Measurements from ENCODE around the gene PDIA2. TPM values are rescaled to one million over a fixed set of nuclear protein-coding genes. Genes with fewer than 3 reads are reported as not detected.
"Not testable (repeated sequence)": the region's sequence is repeated elsewhere in the genome, so short reads cannot be mapped to it uniquely, and the experiment has no call there.

PDIA2 gene
- total RNA-seq, 1 donor from 2014 or later, result 11.8 TPM

DNA sequence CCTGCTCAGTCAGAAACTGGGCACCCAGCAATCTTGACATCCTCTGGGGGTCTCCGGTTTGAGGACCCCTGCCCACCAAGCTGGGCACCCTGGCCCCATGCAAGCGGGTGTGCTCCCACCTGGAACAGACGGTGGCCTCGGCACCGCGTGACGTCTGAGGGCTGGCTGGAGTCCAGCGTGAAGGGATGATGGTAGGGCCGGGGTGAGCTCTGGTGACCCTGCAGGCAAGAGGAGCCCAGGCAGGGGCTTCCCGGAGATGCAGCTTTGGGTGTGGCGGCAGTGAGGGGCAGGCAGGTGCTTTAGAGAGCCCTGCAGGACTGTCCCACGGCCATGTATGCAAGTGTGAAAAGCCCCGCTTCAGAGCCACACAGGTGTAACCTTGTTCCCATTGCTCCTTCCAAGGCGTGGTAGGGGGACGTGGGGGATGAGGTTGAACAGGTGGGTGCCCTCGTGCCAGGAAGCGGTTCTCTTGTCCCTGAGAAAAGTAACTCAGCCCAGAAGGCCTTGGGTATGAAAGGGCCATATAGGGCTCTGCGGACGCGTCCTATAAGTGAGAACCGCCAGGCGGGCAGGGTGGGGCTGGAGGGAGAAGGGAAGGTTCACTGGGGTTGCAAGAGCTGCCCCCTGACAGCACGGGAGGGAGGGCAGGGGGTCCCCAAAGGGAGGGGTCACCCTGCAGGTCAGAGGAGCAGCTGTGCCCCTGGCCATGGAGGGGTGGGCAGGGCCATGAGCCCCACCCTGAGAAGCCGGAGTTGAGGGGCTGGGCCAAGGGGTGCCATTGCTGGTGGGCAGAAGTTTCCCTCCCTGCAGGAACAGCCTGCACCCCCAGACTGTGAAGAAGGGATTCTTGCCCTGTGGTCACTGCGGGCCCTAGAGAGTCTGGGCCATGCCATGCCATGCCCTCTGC is 16.5 kb upstream of the PDIA2 start:
- H3K36me3 Mint-ChIP-seq (ENCODE audit: unreplicated experiment), result no peaks in the 10 kb centered on the region
- peaks cover 13% of the 10 kb centered on the region for H3K9me3 Mint-ChIP-seq (ENCODE audit: unreplicated experiment)
- H3K27me3 Mint-ChIP-seq (ENCODE audit: unreplicated experiment), result peaks cover 11% of the 10 kb centered on the region
- H3K4me3 Mint-ChIP-seq (ENCODE audit: unreplicated experiment), result no peak overlapping the region
- H3K27ac Mint-ChIP-seq (ENCODE audit: unreplicated experiment), result no peak overlapping the region
- no peaks in the 10 kb centered on the region for H3K4me1 Mint-ChIP-seq (ENCODE audit: low read depth, unreplicated experiment)
- DNase-seq, result no peak
- TF ChIP-seq, protein P1, sequence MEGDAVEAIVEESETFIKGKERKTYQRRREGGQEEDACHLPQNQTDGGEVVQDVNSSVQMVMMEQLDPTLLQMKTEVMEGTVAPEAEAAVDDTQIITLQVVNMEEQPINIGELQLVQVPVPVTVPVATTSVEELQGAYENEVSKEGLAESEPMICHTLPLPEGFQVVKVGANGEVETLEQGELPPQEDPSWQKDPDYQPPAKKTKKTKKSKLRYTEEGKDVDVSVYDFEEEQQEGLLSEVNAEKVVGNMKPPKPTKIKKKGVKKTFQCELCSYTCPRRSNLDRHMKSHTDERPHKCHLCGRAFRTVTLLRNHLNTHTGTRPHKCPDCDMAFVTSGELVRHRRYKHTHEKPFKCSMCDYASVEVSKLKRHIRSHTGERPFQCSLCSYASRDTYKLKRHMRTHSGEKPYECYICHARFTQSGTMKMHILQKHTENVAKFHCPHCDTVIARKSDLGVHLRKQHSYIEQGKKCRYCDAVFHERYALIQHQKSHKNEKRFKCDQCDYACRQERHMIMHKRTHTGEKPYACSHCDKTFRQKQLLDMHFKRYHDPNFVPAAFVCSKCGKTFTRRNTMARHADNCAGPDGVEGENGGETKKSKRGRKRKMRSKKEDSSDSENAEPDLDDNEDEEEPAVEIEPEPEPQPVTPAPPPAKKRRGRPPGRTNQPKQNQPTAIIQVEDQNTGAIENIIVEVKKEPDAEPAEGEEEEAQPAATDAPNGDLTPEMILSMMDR (IDR thresholded peaks at IDR 0.05; ENCODE audit: partially characterized antibody, unreplicated experiment), result no peak

DNA sequence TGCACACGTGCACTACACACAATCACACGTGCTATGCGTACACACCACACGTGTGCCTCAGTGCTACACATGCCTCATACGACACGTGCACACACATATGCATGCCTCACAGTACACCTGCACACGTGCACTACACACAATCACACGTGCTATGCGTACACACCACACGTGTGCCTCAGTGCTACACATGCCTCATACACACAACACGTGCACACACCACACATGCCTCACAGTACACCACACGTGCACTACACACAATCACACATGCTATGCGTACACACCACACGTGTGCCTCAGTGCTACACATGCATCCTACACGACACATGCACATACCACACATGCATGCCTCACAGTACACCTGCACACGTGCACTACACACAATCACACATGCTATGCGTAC is 15.4 kb upstream of the PDIA2 start:
- Mint-ChIP-seq H3K9me3 (ENCODE audit: unreplicated experiment) (peaks cover 12% of the 10 kb centered on the region), H3K27me3 (ENCODE audit: unreplicated experiment) (peaks cover 11% of the 10 kb centered on the region)
- H3K36me3 Mint-ChIP-seq (ENCODE audit: unreplicated experiment); H3K4me3 Mint-ChIP-seq (ENCODE audit: unreplicated experiment); DNase-seq; H3K4me1 Mint-ChIP-seq (ENCODE audit: low read depth, unreplicated experiment); H3K27ac Mint-ChIP-seq (ENCODE audit: unreplicated experiment): not testable (repeated sequence)

DNA sequence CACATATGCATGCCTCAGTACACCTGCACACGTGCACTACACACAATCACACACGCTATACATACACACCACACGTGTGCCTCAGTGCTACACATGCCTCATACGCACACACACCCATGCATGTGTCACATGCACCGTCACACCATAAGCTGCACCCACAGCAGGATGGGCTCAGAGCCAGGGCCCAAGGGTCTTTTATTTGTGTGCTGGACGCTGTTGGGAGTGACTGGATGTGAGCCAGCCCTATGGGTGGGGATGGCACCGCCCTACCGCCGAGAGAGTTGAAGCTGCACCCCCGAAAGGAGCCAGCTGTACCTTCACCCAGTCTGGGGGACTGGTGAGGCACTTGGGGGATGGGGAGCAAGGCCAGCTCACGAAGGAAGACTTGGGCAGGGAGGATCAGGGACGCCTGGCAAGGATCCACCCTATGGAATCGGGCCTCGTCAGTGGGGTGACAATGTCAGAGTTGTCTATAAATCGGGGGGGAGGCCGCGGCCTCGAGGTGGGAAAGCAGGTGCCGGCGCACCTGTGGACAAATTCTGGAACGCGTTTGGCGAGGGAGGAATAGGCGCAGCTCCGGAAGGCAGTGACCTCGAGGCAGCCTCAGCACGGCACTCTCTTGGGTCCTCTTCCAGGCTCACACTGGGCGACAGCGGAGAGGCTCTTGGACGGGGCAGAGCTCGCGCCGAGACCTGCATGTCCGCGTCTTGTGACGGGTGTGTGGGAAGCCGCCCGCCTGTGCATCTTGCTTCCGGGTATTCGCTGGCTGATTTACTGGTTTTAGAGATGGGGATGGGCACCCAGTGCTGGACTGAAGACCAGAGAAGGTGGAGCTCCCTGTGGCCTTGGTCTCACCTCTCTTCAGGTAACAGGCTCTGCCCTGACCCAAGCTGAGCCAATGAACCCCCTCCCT is 14.6 kb upstream of the PDIA2 start:
- Mint-ChIP-seq H3K27me3 (ENCODE audit: unreplicated experiment) (peaks cover 11% of the 10 kb centered on the region), H3K4me1 (ENCODE audit: low read depth, unreplicated experiment) (peaks cover 1% of the 10 kb centered on the region), H3K9me3 (ENCODE audit: unreplicated experiment) (peaks cover 12% of the 10 kb centered on the region), H3K27ac (ENCODE audit: unreplicated experiment) (no peak overlapping the region), H3K36me3 (ENCODE audit: unreplicated experiment) (peaks cover 4% of the 10 kb centered on the region), H3K4me3 (ENCODE audit: unreplicated experiment) (no peak overlapping the region)
- DNase-seq, result no peak
- TF ChIP-seq, protein P1 (IDR thresholded peaks at IDR 0.05; ENCODE audit: partially characterized antibody, unreplicated experiment), result no peak

DNA sequence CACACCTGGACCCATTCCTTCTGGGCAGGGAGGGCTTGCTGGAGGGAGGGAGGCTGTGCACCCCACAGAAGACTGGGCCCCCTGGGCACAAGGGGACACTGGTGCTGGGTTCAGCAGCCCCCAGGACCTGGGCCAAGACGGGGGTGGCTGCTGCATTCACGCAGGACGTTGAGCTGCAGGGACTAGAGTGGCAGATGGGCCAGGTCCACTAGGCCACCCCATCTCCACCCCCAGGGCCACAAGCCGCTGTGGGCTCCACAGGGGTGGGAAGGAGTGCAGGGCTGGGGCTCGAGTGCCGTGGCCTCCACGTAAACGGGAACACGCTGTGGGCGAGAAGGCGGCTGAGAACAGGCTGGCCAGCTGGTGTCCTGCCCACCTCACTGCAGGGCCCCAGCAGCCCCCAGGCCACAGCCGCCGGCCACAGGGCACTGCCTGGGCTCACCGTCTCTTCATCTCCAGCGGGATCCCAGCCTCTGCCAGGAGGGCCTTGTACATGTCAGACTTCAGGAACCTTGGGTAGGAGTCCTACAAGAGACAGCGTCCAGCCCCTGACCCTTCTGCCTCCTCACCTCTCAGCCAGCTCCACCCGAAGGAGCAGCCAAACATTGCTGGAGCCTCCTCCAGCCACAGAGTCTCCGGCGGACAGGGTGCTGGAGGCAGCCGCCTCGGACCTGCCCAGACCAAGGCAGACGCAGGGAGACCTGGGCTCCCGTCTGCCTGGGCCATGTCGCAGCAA is 13.7 kb upstream of the PDIA2 start:
- no peak for DNase-seq
- no peak overlapping the region for H3K27ac Mint-ChIP-seq (ENCODE audit: unreplicated experiment)
- TF ChIP-seq, protein P1 (IDR thresholded peaks at IDR 0.05; ENCODE audit: partially characterized antibody, unreplicated experiment), result no peak
- no peak overlapping the region for H3K4me3 Mint-ChIP-seq (ENCODE audit: unreplicated experiment)
- H3K4me1 Mint-ChIP-seq (ENCODE audit: low read depth, unreplicated experiment), result peaks cover 1% of the 10 kb centered on the region
- peaks cover 10% of the 10 kb centered on the region for H3K9me3 Mint-ChIP-seq (ENCODE audit: unreplicated experiment)
- peaks cover 4% of the 10 kb centered on the region for H3K36me3 Mint-ChIP-seq (ENCODE audit: unreplicated experiment)
- H3K27me3 Mint-ChIP-seq (ENCODE audit: unreplicated experiment), result peaks cover 11% of the 10 kb centered on the region
